ENCODE measurements around the gene MPDZ. TPM values are rescaled to one million over a fixed set of nuclear protein-coding genes. Genes with fewer than 3 reads are reported as not detected.

Gene MPDZ
- total and polyA plus RNA-seq, 2 experiments from 2014 or later, result 33.0 to 43.1 TPM

GRCh38 chr9:13082796-13083195 lies 196.7 kb downstream of the MPDZ start:
- DNase-seq (ENCODE audit: low spot score), result no peak
- Mint-ChIP-seq H3K4me3 (no peak overlapping the region), H3K27ac (no peak overlapping the region), H3K4me1 (no peaks in the 10 kb centered on the region), H3K9me3 (no peaks in the 10 kb centered on the region), H3K36me3 (ENCODE audit: low read depth) (no peaks in the 10 kb centered on the region), H3K27me3 (ENCODE audit: insufficient read depth, low read depth, poor library complexity) (no peaks in the 10 kb centered on the region)
- no peaks in the 10 kb centered on the region for H3K4me1 ChIP-seq (ENCODE audit: insufficient read depth)
- no peaks in the 10 kb centered on the region for H3F3A ChIP-seq (replicated peaks; ENCODE audit: low read depth)
- H3K9me2 ChIP-seq (ENCODE audit: insufficient read depth), result no peaks in the 10 kb centered on the region
- H3K79me2 ChIP-seq (replicated peaks; ENCODE audit: insufficient read depth), result no peaks in the 10 kb centered on the region
- no peak overlapping the region for H3K4me2 ChIP-seq
- no peak for TF ChIP-seq EZH2phosphoT487 (IDR thresholded peaks at IDR 0.05; ENCODE audit: unreplicated experiment)
- no peak for TF ChIP-seq NANOG (IDR thresholded peaks at IDR 0.05; ENCODE audit: borderline replicate concordance)
- no peaks in the 10 kb centered on the region for H4K20me1 ChIP-seq (replicated peaks; ENCODE audit: insufficient read depth)
- no peak overlapping the region for H3K27ac ChIP-seq (ENCODE audit: low read depth)
- H3K4me3 ChIP-seq, result no peak overlapping the region
- H3K27me3 ChIP-seq (ENCODE audit: insufficient read depth), result no peaks in the 10 kb centered on the region
- no peak for ATAC-seq
- no peaks in the 10 kb centered on the region for H3K36me3 ChIP-seq (ENCODE audit: insufficient read depth)
- H2AFZ ChIP-seq, result no peak overlapping the region

GRCh38 chr9:13078164-13078563 lies 201.3 kb downstream of the MPDZ start:
- no peaks in the 10 kb centered on the region for H3K36me3 Mint-ChIP-seq (ENCODE audit: low read depth)
- no peak for DNase-seq (ENCODE audit: low spot score)
- H3K4me1 ChIP-seq (ENCODE audit: insufficient read depth), result no peaks in the 10 kb centered on the region
- TF ChIP-seq, protein P1, sequence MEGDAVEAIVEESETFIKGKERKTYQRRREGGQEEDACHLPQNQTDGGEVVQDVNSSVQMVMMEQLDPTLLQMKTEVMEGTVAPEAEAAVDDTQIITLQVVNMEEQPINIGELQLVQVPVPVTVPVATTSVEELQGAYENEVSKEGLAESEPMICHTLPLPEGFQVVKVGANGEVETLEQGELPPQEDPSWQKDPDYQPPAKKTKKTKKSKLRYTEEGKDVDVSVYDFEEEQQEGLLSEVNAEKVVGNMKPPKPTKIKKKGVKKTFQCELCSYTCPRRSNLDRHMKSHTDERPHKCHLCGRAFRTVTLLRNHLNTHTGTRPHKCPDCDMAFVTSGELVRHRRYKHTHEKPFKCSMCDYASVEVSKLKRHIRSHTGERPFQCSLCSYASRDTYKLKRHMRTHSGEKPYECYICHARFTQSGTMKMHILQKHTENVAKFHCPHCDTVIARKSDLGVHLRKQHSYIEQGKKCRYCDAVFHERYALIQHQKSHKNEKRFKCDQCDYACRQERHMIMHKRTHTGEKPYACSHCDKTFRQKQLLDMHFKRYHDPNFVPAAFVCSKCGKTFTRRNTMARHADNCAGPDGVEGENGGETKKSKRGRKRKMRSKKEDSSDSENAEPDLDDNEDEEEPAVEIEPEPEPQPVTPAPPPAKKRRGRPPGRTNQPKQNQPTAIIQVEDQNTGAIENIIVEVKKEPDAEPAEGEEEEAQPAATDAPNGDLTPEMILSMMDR (conservative IDR thresholded peaks at IDR 0.05; ENCODE audit: low read depth in 2 of 2), result no peak
- no peak for TF ChIP-seq STAT1 (IDR thresholded peaks at IDR 0.05; ENCODE audit: unreplicated experiment)
- TF ChIP-seq EZH2 (IDR thresholded peaks at IDR 0.05; ENCODE audit: low read depth, unreplicated experiment), result no peak
- no peaks in the 10 kb centered on the region for H3K4me1 Mint-ChIP-seq
- H4K20me1 ChIP-seq (replicated peaks; ENCODE audit: insufficient read depth), result no peaks in the 10 kb centered on the region
- no peaks in the 10 kb centered on the region for H3K9me2 ChIP-seq (ENCODE audit: insufficient read depth)
- no peak overlapping the region for H3K4me3 Mint-ChIP-seq
- no peaks in the 10 kb centered on the region for H3K27me3 ChIP-seq (ENCODE audit: insufficient read depth)
- no peak for ATAC-seq
- no peak overlapping the region for H2AFZ ChIP-seq
- no peak overlapping the region for H3K4me2 ChIP-seq
- H3K27ac ChIP-seq (ENCODE audit: low read depth), result no peak overlapping the region
- no peaks in the 10 kb centered on the region for H3F3A ChIP-seq (replicated peaks; ENCODE audit: low read depth)
- no peaks in the 10 kb centered on the region for H3K27me3 Mint-ChIP-seq (ENCODE audit: insufficient read depth, low read depth, poor library complexity)
- H3K79me2 ChIP-seq (replicated peaks; ENCODE audit: insufficient read depth), result no peaks in the 10 kb centered on the region
- H3K27ac Mint-ChIP-seq, result no peak overlapping the region
- no peaks in the 10 kb centered on the region for H3K9me3 Mint-ChIP-seq
- H3K4me3 ChIP-seq, result no peak overlapping the region
- no peaks in the 10 kb centered on the region for H3K36me3 ChIP-seq (ENCODE audit: insufficient read depth)

GRCh38 chr9:13076616-13077015 lies 202.9 kb downstream of the MPDZ start:
- no peaks in the 10 kb centered on the region for H3F3A ChIP-seq (replicated peaks; ENCODE audit: low read depth)
- no peak overlapping the region for H2AFZ ChIP-seq
- H3K36me3 Mint-ChIP-seq (ENCODE audit: low read depth), result no peaks in the 10 kb centered on the region
- no peaks in the 10 kb centered on the region for H3K27me3 Mint-ChIP-seq (ENCODE audit: insufficient read depth, low read depth, poor library complexity)
- H4K20me1 ChIP-seq (replicated peaks; ENCODE audit: insufficient read depth), result no peaks in the 10 kb centered on the region
- H3K9me2 ChIP-seq (ENCODE audit: insufficient read depth), result no peaks in the 10 kb centered on the region
- H3K4me2 ChIP-seq, result no peak overlapping the region
- no peak overlapping the region for H3K4me3 ChIP-seq
- no peak for ATAC-seq
- no peak overlapping the region for H3K4me3 Mint-ChIP-seq
- DNase-seq (ENCODE audit: low spot score), result no peak
- H3K27me3 ChIP-seq (ENCODE audit: insufficient read depth), result no peaks in the 10 kb centered on the region
- peaks cover 6% of the 10 kb centered on the region; the same call in 2 of the 3 replicates for H3K4me1 Mint-ChIP-seq
- H3K9me3 Mint-ChIP-seq, result no peaks in the 10 kb centered on the region
- H3K36me3 ChIP-seq (ENCODE audit: insufficient read depth), result no peaks in the 10 kb centered on the region
- no peaks in the 10 kb centered on the region for H3K79me2 ChIP-seq (replicated peaks; ENCODE audit: insufficient read depth)
- H3K27ac Mint-ChIP-seq, result no peak overlapping the region
- no peaks in the 10 kb centered on the region for H3K4me1 ChIP-seq (ENCODE audit: insufficient read depth)
- no peak overlapping the region for H3K27ac ChIP-seq (ENCODE audit: low read depth)
- TF ChIP-seq NANOG (IDR thresholded peaks at IDR 0.05; ENCODE audit: borderline replicate concordance) (no peak), EZH2 (IDR thresholded peaks at IDR 0.05; ENCODE audit: low read depth, unreplicated experiment) (no peak), JUNB (IDR thresholded peaks at IDR 0.05; ENCODE audit: unreplicated experiment) (no peak), EZH2phosphoT487 (IDR thresholded peaks at IDR 0.05; ENCODE audit: unreplicated experiment) (no peak), STAT1 (IDR thresholded peaks at IDR 0.05; ENCODE audit: unreplicated experiment) (no peak)
- TF ChIP-seq, protein P2, sequence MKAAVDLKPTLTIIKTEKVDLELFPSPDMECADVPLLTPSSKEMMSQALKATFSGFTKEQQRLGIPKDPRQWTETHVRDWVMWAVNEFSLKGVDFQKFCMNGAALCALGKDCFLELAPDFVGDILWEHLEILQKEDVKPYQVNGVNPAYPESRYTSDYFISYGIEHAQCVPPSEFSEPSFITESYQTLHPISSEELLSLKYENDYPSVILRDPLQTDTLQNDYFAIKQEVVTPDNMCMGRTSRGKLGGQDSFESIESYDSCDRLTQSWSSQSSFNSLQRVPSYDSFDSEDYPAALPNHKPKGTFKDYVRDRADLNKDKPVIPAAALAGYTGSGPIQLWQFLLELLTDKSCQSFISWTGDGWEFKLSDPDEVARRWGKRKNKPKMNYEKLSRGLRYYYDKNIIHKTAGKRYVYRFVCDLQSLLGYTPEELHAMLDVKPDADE (IDR thresholded peaks at IDR 0.05), result no peak
- TF ChIP-seq, protein P3, sequence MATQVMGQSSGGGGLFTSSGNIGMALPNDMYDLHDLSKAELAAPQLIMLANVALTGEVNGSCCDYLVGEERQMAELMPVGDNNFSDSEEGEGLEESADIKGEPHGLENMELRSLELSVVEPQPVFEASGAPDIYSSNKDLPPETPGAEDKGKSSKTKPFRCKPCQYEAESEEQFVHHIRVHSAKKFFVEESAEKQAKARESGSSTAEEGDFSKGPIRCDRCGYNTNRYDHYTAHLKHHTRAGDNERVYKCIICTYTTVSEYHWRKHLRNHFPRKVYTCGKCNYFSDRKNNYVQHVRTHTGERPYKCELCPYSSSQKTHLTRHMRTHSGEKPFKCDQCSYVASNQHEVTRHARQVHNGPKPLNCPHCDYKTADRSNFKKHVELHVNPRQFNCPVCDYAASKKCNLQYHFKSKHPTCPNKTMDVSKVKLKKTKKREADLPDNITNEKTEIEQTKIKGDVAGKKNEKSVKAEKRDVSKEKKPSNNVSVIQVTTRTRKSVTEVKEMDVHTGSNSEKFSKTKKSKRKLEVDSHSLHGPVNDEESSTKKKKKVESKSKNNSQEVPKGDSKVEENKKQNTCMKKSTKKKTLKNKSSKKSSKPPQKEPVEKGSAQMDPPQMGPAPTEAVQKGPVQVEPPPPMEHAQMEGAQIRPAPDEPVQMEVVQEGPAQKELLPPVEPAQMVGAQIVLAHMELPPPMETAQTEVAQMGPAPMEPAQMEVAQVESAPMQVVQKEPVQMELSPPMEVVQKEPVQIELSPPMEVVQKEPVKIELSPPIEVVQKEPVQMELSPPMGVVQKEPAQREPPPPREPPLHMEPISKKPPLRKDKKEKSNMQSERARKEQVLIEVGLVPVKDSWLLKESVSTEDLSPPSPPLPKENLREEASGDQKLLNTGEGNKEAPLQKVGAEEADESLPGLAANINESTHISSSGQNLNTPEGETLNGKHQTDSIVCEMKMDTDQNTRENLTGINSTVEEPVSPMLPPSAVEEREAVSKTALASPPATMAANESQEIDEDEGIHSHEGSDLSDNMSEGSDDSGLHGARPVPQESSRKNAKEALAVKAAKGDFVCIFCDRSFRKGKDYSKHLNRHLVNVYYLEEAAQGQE (IDR thresholded peaks at IDR 0.05; ENCODE audit: unreplicated experiment), result no peak
- TF ChIP-seq, protein P1 (conservative IDR thresholded peaks at IDR 0.05; ENCODE audit: low read depth in 2 of 2), result no peak

All from GM23338 (cell line).